LNCaP clone FGC (cell line): ENCODE results near the gene NOC2L.

Experiments
- DNase-seq: peaks from one replicate; pipeline ENCODE4 v3.0.0-alpha.2; 2011; ENCODE audit warnings: low read depth
- H3K4me3 ChIP-seq: 2 replicates; pipeline ENCODE4 v1.5.1; 2011; ENCODE audit warnings: mild to moderate bottlenecking, low read depth, low read length, control low read depth
- TF ChIP-seq, protein P1 (sequence below): IDR thresholded peaks from 2 replicates; pipeline ENCODE4 v1.5.1; 2012; ENCODE audit warnings: mild to moderate bottlenecking; ENCODE audit not compliant: control insufficient read depth, insufficient read depth; ENCODE audit errors: extremely low read depth

NOC2L gene

DNA sequence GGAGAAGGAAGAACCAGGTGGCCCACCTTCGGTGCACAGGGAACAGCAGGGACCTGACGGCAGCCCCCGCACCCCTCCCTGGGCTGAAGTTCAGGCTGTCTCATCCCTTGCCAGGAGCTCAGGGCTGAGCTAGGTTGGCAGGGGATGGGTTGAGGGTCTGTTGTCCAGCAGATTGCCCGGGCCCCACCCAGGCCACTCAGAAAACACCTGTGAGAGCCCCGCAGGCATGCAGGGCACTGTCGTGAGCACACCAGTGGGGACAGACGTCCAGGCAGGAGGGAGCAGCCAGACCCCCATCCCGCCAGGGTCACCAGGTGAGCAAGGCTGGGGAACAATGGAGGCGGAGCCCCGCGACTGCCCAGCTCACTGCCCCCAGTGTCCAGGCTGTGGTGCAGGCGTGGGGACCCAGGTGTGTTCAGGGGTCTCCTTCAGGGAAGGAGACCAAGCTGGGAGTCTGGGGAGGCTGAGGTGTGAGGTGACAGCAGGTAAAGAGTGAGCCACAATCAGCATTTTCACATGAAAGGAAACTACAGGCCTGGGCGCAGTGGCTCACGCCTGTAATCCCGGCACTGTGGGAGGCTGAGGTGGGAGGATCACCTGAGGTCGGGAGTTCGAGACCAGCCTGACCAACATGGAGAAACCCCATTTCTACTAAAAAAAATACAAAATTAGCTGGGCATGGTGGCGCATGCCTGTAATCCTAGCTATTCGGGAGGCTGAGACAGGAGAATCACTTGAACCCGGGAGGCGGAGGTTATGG is 44.7 kb downstream of the NOC2L start:
- H3K4me3 ChIP-seq: no peak overlapping the region
- TF ChIP-seq, protein P1, sequence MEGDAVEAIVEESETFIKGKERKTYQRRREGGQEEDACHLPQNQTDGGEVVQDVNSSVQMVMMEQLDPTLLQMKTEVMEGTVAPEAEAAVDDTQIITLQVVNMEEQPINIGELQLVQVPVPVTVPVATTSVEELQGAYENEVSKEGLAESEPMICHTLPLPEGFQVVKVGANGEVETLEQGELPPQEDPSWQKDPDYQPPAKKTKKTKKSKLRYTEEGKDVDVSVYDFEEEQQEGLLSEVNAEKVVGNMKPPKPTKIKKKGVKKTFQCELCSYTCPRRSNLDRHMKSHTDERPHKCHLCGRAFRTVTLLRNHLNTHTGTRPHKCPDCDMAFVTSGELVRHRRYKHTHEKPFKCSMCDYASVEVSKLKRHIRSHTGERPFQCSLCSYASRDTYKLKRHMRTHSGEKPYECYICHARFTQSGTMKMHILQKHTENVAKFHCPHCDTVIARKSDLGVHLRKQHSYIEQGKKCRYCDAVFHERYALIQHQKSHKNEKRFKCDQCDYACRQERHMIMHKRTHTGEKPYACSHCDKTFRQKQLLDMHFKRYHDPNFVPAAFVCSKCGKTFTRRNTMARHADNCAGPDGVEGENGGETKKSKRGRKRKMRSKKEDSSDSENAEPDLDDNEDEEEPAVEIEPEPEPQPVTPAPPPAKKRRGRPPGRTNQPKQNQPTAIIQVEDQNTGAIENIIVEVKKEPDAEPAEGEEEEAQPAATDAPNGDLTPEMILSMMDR: no peak
- DNase-seq: no peak

DNA sequence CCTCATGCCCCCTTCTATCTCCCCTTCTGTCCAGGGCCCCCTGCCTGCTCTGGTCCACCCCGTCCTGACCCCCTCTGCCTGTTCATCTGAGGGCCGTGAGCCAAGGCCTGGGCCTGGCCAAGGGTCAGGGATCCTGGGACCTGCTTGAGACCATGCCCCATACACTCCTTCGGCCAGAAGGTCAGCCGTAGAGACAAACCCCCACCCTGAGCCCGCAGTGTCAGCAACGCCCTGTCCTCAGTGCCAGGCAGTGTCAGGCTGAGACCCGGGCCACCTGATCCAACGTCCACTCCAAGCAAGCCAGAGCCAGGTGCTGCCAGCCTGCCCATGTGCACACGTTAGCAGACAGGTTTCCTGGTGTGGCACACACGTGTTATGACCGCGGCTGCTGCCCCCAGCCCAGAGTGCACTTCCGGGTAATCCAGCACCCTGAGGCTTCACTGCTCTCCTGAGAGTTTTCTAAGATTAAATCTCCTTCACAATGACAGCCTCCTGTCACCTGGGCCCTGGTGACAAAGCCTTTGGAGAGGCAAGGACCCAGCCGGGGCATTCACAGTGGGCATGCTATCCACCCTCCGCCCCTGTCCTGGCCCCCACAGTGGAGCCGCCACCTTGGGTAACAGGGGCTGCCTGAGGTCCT is 45.4 kb downstream of the NOC2L start:
- H3K4me3 ChIP-seq: no peak overlapping the region
- TF ChIP-seq, protein P1: no peak
- DNase-seq: no peak

DNA sequence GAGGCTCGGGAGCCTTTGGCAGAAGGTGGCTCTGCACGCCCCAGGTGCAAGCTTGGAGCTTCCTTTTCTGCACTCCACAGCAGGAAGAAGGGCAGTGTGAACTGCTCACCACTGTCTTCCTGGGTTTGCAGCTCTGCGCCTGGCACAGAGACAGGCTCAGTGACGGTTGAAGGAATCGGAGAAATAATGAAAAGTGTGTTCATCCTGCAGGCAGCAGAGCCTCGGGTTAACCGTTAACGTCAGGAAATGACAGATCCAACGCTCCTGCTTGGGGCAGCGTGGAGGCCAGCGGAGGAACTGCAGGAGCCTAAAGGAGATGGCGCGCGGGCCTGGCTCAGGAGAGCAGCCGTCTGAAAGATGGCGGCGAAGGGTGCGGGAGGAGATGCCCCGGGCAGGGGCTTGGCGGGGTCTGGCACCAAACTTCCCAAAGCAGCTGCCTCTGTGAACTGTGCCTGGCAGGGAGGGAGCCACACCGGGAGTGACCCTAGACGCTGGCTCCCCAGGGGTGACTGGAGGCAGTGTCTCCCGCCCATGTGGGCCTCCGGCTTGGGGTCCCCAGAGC is 46.2 kb downstream of the NOC2L start:
- TF ChIP-seq, protein P1: no peak
- DNase-seq: no peak
- H3K4me3 ChIP-seq: no peak overlapping the region

DNA sequence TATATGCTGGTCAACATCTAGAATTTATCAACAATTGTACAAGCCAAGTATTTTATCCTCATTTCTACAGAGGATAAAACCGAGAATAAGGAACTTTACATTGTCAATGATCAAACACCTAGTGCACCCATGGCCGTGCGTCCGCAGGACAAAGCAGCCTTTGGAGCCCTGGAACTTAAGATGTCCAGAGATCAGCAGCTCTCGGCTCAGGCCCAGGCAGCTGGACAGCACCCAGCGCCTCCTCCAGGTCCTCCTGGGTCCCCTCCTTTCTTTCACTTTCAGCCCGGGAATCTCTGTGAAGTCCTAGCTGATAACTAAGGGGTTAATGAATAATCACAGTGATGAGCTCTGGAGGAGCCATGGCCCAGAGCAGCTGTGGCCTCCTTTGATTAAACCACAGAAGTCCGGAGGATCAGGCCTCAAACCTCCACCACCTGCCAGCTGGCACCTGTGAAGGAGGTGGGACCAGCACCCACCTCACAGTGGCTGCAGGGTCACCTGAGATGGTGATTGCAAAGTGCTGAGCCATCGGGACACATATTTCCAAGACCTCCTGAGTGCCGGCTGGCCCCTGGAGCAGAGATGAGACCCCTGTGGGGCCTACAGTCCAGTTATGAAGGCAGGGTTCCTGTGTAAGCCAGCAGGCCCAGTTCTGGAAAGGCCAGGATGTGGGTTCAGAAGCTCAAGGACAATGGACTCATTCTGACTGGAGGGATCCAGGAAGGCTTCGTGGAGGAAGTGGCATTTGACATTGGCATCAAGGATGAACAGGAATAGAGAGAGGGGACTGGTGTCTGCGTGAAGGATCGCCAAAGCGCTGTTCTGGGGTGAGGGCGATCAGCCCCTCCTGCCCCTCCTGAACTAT is 46.9 kb downstream of the NOC2L start:
- TF ChIP-seq, protein P1: no peak
- no peak for DNase-seq
- no peak overlapping the region for H3K4me3 ChIP-seq

DNA sequence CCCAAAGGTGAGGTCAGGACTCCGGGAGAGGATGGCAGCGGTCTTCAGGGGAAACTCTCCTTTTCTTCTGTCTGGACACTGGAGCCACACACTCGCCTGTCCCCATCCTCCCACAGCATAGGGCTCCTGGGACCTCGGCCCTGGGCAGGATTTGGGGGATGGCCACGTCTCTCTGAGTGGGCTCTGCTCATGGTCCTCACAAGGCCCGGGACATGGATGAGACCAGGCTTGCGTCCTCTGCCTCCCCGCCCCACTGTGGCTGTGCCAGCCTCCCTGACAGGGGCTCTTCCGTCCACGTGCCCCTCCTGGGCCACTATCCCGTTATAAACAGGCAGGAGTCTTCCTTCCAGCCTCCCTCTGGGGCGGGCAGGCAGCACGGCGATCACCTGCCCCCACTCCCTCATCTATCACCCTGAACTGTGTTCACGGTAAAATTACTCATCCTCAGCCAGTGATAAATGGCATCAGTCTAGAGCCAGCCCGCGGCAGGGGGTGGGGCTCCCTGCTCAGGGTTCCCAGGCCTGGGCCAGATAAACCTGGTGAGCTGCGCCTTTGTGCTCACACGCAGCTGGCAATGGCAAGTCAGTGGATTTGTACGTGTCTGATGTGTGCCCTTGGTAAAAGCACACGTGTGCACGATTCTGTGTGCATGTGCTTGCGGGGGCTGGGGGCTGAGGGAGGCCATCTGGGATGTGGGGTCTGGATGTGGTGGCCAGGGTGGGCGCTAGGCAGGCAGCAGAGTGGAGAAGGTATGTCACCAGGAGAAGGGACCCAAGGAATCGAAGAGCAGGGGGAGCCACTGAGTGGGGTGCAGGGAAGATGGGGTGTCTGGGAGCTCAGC is 48.0 kb downstream of the NOC2L start:
- DNase-seq: no peak
- no peak overlapping the region for H3K4me3 ChIP-seq
- TF ChIP-seq, protein P1: no peak

DNA sequence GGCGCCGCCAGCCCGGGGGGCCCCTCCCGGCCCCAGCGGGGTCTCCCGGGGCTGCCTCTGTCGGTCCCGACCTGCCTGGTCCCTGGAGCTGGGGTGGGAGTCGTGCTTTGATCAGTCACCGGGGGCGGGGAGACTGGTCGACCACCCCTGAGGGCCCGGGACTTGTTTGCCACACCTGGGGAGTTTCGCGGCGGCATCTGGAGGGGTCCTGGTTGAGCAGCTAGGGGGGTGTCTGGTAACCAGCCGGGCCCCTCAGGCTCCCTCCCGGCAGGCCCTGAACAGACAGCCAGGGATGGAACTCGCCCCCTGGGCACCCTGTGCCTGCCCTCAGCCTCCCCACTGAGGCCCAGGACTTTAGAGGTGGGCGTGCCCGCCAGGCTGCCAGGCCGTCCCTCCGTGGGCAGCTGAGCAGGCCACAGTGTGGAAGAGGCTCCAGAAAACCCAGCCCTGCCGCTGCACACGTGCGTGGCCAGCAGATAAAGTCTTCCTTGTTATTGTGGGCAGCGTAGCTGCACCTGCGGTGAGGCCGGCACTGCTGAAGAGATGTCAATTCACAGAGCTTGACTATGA is 48.7 kb downstream of the NOC2L start:
- no peak overlapping the region for H3K4me3 ChIP-seq
- DNase-seq: no peak
- TF ChIP-seq, protein P1: no peak
